H9 (cell line): ENCODE data around the gene NINL. TPM values are rescaled to one million over a fixed set of nuclear protein-coding genes. Genes with fewer than 3 reads are reported as not detected.
A peak's percentile ranks its signal among the peaks of the same experiment; 100 is the strongest.

Experiments used
- DNase-seq: peaks from one replicate; pipeline ENCODE4 v3.0.0-alpha.2; 2017
- H2AFZ ChIP-seq: one replicate; pipeline ENCODE4 v1.6.1; 2013; ENCODE audit warnings: mild to moderate bottlenecking, low read length, control low read depth, moderate library complexity
- H2AK5ac ChIP-seq: 2 replicates; pipeline ENCODE4 v1.6.1; 2013; ENCODE audit warnings: low read length, control low read depth, mixed read lengths; ENCODE audit not compliant: insufficient read length
- H2BK120ac ChIP-seq: one replicate; pipeline ENCODE4 v1.6.1; 2013; ENCODE audit warnings: low read depth, mild to moderate bottlenecking, low read length, control low read depth, inconsistent platforms; ENCODE audit not compliant: poor library complexity, severe bottlenecking
- H2BK12ac ChIP-seq: 2 replicates; pipeline ENCODE4 v1.6.1; 2013; ENCODE audit warnings: low read length, control low read depth, mixed read lengths, low read depth; ENCODE audit not compliant: insufficient read length
- H2BK15ac ChIP-seq: 2 replicates; pipeline ENCODE4 v1.6.1; 2013; ENCODE audit warnings: low read depth, low read length, control low read depth
- H2BK20ac ChIP-seq: one replicate; pipeline ENCODE4 v1.6.1; 2013; ENCODE audit warnings: low read depth, mild to moderate bottlenecking, low read length, control low read depth, inconsistent platforms; ENCODE audit not compliant: poor library complexity, severe bottlenecking
- H2BK5ac ChIP-seq: 2 replicates; pipeline ENCODE4 v1.6.1; 2013; ENCODE audit warnings: low read length, control low read depth, mixed read lengths; ENCODE audit not compliant: insufficient read length
- H3K14ac ChIP-seq: 2 replicates; pipeline ENCODE4 v1.6.1; 2013; ENCODE audit warnings: low read length, control low read depth; ENCODE audit not compliant: insufficient read depth
- H3K18ac ChIP-seq: 2 replicates; pipeline ENCODE4 v1.6.1; 2013; ENCODE audit warnings: low read depth, mild to moderate bottlenecking, mixed read lengths, low read length, control low read depth; ENCODE audit not compliant: insufficient read length
- H3K23ac ChIP-seq: 2 replicates; pipeline ENCODE4 v1.6.1; 2013; ENCODE audit warnings: low read length, control low read depth, mixed read lengths, low read depth; ENCODE audit not compliant: insufficient read length
- H3K23me2 ChIP-seq: 2 replicates; pipeline ENCODE4 v1.6.1; 2013; ENCODE audit warnings: low read depth, mild to moderate bottlenecking, mixed read lengths, low read length, control low read depth; ENCODE audit not compliant: insufficient read length, poor library complexity, severe bottlenecking
- H3K27ac ChIP-seq: 2 replicates; pipeline ENCODE4 v1.5.1; 2013; ENCODE audit warnings: low read length, control low read depth, mixed read lengths, low read depth; ENCODE audit not compliant: insufficient read length
- H3K27me3 ChIP-seq: 2 replicates; pipeline ENCODE4 v1.6.1; 2013; ENCODE audit warnings: low read length, control low read depth, inconsistent platforms; ENCODE audit not compliant: insufficient read depth
- H3K4ac ChIP-seq: 2 replicates; pipeline ENCODE4 v1.6.1; 2013; ENCODE audit warnings: low read depth, mild to moderate bottlenecking, control low read depth, inconsistent platforms, low read length, moderate library complexity
- H3K4me1 ChIP-seq: 2 replicates; pipeline ENCODE4 v1.6.1; 2013; ENCODE audit warnings: low read length, control low read depth, inconsistent platforms; ENCODE audit not compliant: insufficient read depth
- H3K4me2 ChIP-seq: 2 replicates; pipeline ENCODE4 v1.6.1; 2013; ENCODE audit warnings: low read length, control low read depth, mixed read lengths; ENCODE audit not compliant: insufficient read length, insufficient read depth
- H3K56ac ChIP-seq: 2 replicates; pipeline ENCODE4 v1.6.1; 2013; ENCODE audit warnings: low read depth, mild to moderate bottlenecking, mixed read lengths, low read length, control low read depth; ENCODE audit not compliant: insufficient read length
- H3K79me1 ChIP-seq: 2 replicates; pipeline ENCODE4 v1.6.1; 2013; ENCODE audit warnings: low read depth, mild to moderate bottlenecking, moderate library complexity, low read length, control low read depth, inconsistent platforms; ENCODE audit not compliant: insufficient read depth, poor library complexity, severe bottlenecking
- H3K79me2 ChIP-seq: 2 replicates; pipeline ENCODE4 v1.6.1; 2013; ENCODE audit warnings: low read length, control low read depth, inconsistent platforms; ENCODE audit not compliant: insufficient read depth
- H3K9ac ChIP-seq: 2 replicates; pipeline ENCODE4 v1.6.1; 2013; ENCODE audit warnings: low read length, control low read depth, mixed read lengths; ENCODE audit not compliant: insufficient read length; ENCODE audit errors: extremely low read depth
- H3K9me3 ChIP-seq: one replicate; pipeline ENCODE4 v1.6.1; 2013; ENCODE audit warnings: low read depth, low read length, inconsistent platforms; ENCODE audit not compliant: control insufficient read depth
- H3T11ph ChIP-seq: one replicate; pipeline ENCODE4 v1.6.1; 2013; ENCODE audit warnings: mild to moderate bottlenecking, low read length, control low read depth, inconsistent platforms
- H4K20me1 ChIP-seq: one replicate; pipeline ENCODE4 v1.6.1; 2013; ENCODE audit not compliant: control insufficient read depth, insufficient read length, insufficient read depth
- H4K5ac ChIP-seq: 2 replicates; pipeline ENCODE4 v1.6.1; 2013; ENCODE audit warnings: low read depth, mild to moderate bottlenecking, mixed read lengths, low read length, control low read depth; ENCODE audit not compliant: insufficient read length
- H4K8ac ChIP-seq: replicated peaks from 2 replicates; pipeline ENCODE4 v1.6.1; 2013; ENCODE audit warnings: low read length, control low read depth, mixed read lengths, low read depth; ENCODE audit not compliant: insufficient read length
- H4K91ac ChIP-seq: 2 replicates; pipeline ENCODE4 v1.6.1; 2013; ENCODE audit warnings: low read depth, mild to moderate bottlenecking, moderate library complexity, mixed read lengths, low read length, control low read depth; ENCODE audit not compliant: insufficient read length
- H3K27ac Mint-ChIP-seq, 3 experiments: 2 replicates in 2 of 3; 3 replicates in 1 of 3; pipeline ENCODE4 v1.8.0; 2020 to 2021; ENCODE audit warnings: mixed read lengths in 3 of 3, mild to moderate bottlenecking in 1 of 3, moderate library complexity in 1 of 3
- H3K27me3 Mint-ChIP-seq: 2 replicates; pipeline ENCODE4 v1.8.0; 2021; ENCODE audit warnings: low read depth, mild to moderate bottlenecking, moderate library complexity, mixed read lengths
- H3K36me3 Mint-ChIP-seq, 3 experiments: 2 replicates in 2 of 3; 3 replicates in 1 of 3; pipeline ENCODE4 v1.8.0; 2020 to 2021; ENCODE audit warnings: low read depth in 3 of 3, mixed read lengths in 3 of 3; ENCODE audit not compliant: insufficient read depth in 1 of 3
- H3K4me1 Mint-ChIP-seq, 2 experiments: 2 replicates each; pipeline ENCODE4 v1.8.0; 2020; ENCODE audit warnings: mixed read lengths in 2 of 2
- H3K4me3 Mint-ChIP-seq, 2 experiments: 2 replicates in 1 of 2; 3 replicates in 1 of 2; pipeline ENCODE4 v1.8.0; 2020 to 2021; ENCODE audit warnings: mild to moderate bottlenecking in 2 of 2, mixed read lengths in 2 of 2, moderate library complexity in 1 of 2
- H3K9me3 Mint-ChIP-seq, 2 experiments: 2 replicates in 1 of 2; 3 replicates in 1 of 2; pipeline ENCODE4 v1.8.0; 2020; ENCODE audit warnings: mild to moderate bottlenecking in 2 of 2, mixed read lengths in 2 of 2, moderate library complexity in 1 of 2
- WGBS: extraction: QIAGEN DNeasy Blood & Tissue Kit; methylation state at CpG from one replicate; pipeline ENCODE4 v1.1.7; 2013; ENCODE audit warnings: missing lambda C conversion rate, low lambda C conversion rate, mixed read lengths; ENCODE audit not compliant: insufficient read length; ENCODE audit errors: extremely low coverage; 5-methylcytosine and 5-hydroxymethylcytosine counted together
- total RNA-seq: library from RNA; stranded (reverse); gene quantifications from 2 replicates; pipeline ENCODE4 v1.2.1, GENCODE V29; 2021
- TF ChIP-seq, protein P1 (sequence below): fragments of 200-600 bp; sonication (generic); conservative IDR thresholded peaks from 3 replicates; pipeline ENCODE4 v1.8.0; 2021; ENCODE audit warnings: antibody characterized with exemption, mild to moderate bottlenecking

The NINL gene
- total RNA-seq, 1 experiment from 2014 or later = 34.3 TPM

GRCh38 chr20:25459111-25459830 lies 126.1 kb downstream of the NINL start:
- Histone ChIP-seq H4K8ac (no peak overlapping the region), H4K5ac (no peak overlapping the region), H2BK12ac (no peak overlapping the region), H3K23ac (no peak overlapping the region), H2AFZ (no peak overlapping the region), H3K23me2 (no peaks in the 10 kb centered on the region), H3K4ac (no peak overlapping the region), H2BK120ac (no peak overlapping the region), H3K9ac (no peak overlapping the region), H3K27me3 (no peaks in the 10 kb centered on the region), H3K79me1 (no peaks in the 10 kb centered on the region), H3K4me2 (no peak overlapping the region), H3T11ph (no peak overlapping the region), H2BK5ac (no peak overlapping the region), H4K91ac (no peak overlapping the region), H3K56ac (no peak overlapping the region), H3K18ac (no peak overlapping the region), H3K4me1 (no peaks in the 10 kb centered on the region), H2BK20ac (no peak overlapping the region), H3K9me3 (no peaks in the 10 kb centered on the region), H3K27ac (no peak overlapping the region), H2AK5ac (no peak overlapping the region), H3K79me2 (no peaks in the 10 kb centered on the region), H2BK15ac (no peak overlapping the region), H4K20me1 (no peaks in the 10 kb centered on the region), H3K14ac (no peak overlapping the region)
- Mint-ChIP-seq H3K9me3 (no peaks in the 10 kb centered on the region), H3K4me1 (peaks cover 3 to 11% of the 10 kb centered on the region in 2 experiments; a peak in 3 of 4 replicates), H3K27me3 (no peaks in the 10 kb centered on the region), H3K4me3 (no peak overlapping the region), H3K27ac (0 out of 7 replicates have a peak overlapping the region, but pooled peaks of 1 of the 3 experiments have one; percentile 9), H3K36me3 (peaks cover 57 to 79% (median 79%) of the 10 kb centered on the region in 3 experiments)
- TF ChIP-seq, protein P1, sequence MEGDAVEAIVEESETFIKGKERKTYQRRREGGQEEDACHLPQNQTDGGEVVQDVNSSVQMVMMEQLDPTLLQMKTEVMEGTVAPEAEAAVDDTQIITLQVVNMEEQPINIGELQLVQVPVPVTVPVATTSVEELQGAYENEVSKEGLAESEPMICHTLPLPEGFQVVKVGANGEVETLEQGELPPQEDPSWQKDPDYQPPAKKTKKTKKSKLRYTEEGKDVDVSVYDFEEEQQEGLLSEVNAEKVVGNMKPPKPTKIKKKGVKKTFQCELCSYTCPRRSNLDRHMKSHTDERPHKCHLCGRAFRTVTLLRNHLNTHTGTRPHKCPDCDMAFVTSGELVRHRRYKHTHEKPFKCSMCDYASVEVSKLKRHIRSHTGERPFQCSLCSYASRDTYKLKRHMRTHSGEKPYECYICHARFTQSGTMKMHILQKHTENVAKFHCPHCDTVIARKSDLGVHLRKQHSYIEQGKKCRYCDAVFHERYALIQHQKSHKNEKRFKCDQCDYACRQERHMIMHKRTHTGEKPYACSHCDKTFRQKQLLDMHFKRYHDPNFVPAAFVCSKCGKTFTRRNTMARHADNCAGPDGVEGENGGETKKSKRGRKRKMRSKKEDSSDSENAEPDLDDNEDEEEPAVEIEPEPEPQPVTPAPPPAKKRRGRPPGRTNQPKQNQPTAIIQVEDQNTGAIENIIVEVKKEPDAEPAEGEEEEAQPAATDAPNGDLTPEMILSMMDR = no peak
- no peak for DNase-seq
- WGBS = no CpG with 5 or more reads among the region's 20 CpGs
